ENCODE measurements around the gene C11orf52. TPM values are rescaled to one million over a fixed set of nuclear protein-coding genes. Genes with fewer than 3 reads are reported as not detected.

Gene C11orf52
- total and polyA plus RNA-seq, 2 of the 13 experiments (the other 11 are each of a cell fraction or from before 2014, with no cell fraction given) = 7.4 to 11.0 TPM

GRCh38 chr11:111935317-111936039 lies 16.8 kb downstream of the C11orf52 start (continued):
- TF ChIP-seq POLR2AphosphoS2 (IDR thresholded peaks at IDR 0.05; ENCODE audit: low read depth, low read length) = no peak
- peak; percentile 70 for TF ChIP-seq MED1 (CRISPR knock-in tag; IDR thresholded peaks at IDR 0.05)
- TF ChIP-seq ZNF282 (IDR thresholded peaks at IDR 0.05; ENCODE audit: partially characterized antibody) = no peak
- TF ChIP-seq MAFF (IDR thresholded peaks at IDR 0.05; ENCODE audit: low read depth, low read length) = peak; percentile 37; the same call in 1 of the 2 replicates
- 0 out of 2 replicates have a peak, but pooled peaks have one; percentile 78 for TF ChIP-seq ZNF607 (CRISPR knock-in tag; IDR thresholded peaks at IDR 0.05; ENCODE audit: borderline replicate concordance)
- TF ChIP-seq SNAPC4 (CRISPR knock-in tag; IDR thresholded peaks at IDR 0.05) = no peak
- TF ChIP-seq ZNF572 (CRISPR knock-in tag; IDR thresholded peaks at IDR 0.05) = no peak
- no peak for TF ChIP-seq ZNF747 (CRISPR knock-in tag; IDR thresholded peaks at IDR 0.05; ENCODE audit: borderline replicate concordance)
- 0 out of 2 replicates have a peak, but pooled peaks have one; percentile 27 for TF ChIP-seq THAP11 (CRISPR knock-in tag; IDR thresholded peaks at IDR 0.05)
- no peak for TF ChIP-seq HOXD1 (CRISPR knock-in tag; IDR thresholded peaks at IDR 0.05)
- TF ChIP-seq ZNF225 (CRISPR knock-in tag; IDR thresholded peaks at IDR 0.05) = no peak
- TF ChIP-seq ZNF333 (CRISPR knock-in tag; IDR thresholded peaks at IDR 0.05; ENCODE audit: borderline replicate concordance) = no peak
- no peak for TF ChIP-seq ZNF616 (CRISPR knock-in tag; IDR thresholded peaks at IDR 0.05; ENCODE audit: low read depth)
- no peak for TF ChIP-seq ZNF879 (CRISPR knock-in tag; IDR thresholded peaks at IDR 0.05)
- TF ChIP-seq HOMEZ (CRISPR knock-in tag; IDR thresholded peaks at IDR 0.05; ENCODE audit: low read depth) = 0 out of 2 replicates have a peak, but pooled peaks have one; percentile 42
- no peak for TF ChIP-seq AFF4 (CRISPR knock-in tag; IDR thresholded peaks at IDR 0.05)
- TF ChIP-seq FIP1L1 (IDR thresholded peaks at IDR 0.05; ENCODE audit: borderline replicate concordance, insufficient read depth, low read depth, low read length) = no peak
- no peak for TF ChIP-seq NPAS2 (CRISPR knock-in tag; IDR thresholded peaks at IDR 0.05; ENCODE audit: borderline replicate concordance)
